Activated T-helper 9 cell treated with anti-CD3 and anti-CD28 coated beads, Interleukin-2, amount 50 U/mL, for 16 hours (primary cell): ENCODE results near the gene ZNF768.
"Not testable (repeated sequence)": the region's sequence is repeated elsewhere in the genome, so short reads cannot be mapped to it uniquely, and the experiment has no call there.

Experiments
- DNase-seq: peaks from one replicate; pipeline ENCODE4 v3.0.0-alpha.2; 2020; ENCODE audit warnings: low read depth

ZNF768 gene

DNA sequence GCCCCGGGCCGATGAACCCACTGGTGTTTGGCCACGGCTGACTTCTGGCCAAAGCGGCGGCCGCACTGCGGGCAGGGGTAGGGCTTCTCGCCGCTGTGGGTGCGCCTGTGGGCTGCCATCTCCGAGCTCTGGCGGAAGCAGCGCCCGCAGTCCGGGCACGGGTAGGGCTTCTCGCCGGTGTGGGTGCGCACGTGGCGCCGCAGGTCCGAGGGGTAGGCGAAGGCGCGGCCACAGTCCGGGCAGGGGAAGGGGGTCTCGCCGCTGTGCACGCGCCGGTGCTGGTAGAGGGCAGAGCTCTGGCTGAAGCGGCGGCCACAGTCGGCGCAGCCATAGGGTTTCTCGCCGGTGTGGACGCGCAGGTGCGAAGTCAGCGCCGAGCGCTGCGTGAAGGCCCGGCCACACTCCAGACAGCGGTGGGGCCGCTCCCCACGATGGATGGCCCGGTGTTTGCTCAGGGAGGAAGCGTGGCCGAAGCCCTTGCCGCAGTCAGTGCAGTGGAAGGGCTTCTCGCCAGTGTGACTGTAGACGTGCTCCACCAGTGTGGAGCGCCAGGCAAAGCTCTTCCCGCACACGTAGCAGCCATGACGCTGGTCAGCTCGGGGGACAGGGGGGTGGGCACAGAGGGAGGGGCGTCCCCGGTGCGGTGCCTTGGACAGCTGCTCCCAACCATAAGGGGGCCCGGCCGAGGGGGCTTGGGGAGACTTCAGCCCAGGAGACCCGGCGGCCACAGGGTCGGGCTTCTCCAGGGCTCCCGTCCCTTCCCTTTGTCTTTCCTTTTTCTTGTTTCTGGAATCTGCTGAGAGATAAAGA, 29.2 kb upstream of the ZNF768 start:
- DNase-seq: no peak

DNA sequence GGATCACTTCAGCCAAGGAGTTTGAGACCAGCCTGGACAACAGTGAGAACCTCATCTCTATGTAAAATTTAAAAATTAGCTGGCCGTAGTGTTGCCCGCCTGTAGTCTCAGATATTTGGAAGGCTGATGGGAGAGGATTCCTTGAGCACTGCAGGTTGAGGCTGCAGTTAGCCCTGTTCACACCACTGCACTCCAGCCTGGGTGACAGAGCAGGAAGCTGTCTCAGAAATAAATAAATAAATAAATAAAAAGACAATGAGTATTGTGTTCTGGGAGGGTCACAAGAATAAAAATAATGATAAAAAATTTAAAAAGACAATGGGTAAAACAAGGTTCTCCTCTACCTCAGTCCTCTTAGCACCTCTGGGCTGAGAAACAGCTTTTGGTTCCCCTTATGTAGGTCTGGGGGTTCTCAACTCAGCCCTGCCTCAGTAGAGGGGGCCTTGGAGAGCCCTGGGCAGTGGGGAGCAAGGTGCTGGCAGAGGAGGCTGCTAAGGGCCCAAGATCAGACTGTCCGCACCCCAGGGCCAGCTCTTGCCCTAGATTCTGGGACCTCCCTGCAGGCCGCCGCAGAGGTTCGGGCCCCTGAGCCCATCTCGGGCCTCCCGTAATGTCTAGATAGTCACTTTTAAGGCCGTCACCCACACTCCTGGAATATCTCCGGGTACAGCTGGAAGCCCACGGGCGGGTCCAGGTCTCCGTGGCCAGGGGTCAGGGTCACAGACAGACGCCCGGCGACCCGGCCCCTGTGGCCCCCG, 28.4 kb upstream of the ZNF768 start:
- DNase-seq: no peak

DNA sequence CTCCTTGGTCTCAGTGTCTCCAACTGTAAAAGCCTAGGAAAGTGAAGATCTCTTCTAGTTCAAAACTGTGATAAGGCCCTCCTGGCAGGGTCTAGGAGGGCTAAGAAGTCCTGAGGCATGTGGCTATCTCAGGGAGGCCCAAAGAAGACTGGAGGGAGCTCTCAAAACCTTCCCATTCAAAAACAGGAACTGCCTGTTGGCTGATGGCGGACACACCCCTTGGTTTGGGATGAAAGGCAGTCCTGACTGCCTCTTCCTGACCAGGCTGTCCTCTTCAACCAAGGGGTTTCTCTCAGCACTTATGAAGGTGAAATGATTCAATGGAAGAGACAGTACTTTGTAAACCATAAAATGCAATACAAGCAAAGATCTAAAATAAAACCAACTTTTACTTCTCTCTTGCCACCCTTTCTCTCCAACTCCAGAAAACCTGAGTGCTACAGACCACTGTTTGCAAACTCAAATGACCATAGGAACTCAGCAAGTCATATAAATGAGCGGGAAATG, 27.1 kb upstream of the ZNF768 start:
- no peak for DNase-seq

DNA sequence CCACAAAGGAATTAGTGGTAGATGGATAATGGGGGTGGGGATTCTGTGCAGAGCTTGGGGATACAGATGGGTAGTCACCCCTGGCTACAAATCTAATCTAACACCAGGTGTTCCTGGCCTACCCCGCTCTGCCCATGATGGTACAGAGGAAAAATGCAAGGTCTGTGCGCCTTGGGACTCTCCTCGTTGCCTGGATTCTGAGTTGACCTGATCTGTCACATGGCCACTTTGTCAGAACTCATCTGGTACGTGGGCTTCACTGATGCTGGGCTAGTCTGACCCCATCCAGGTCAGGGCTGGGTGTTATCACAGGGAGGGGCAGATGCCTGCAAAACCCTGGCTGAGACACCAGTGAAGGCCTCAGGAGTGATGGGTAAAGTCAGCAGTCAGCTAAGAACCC, 26.6 kb upstream of the ZNF768 start:
- no peak for DNase-seq

DNA sequence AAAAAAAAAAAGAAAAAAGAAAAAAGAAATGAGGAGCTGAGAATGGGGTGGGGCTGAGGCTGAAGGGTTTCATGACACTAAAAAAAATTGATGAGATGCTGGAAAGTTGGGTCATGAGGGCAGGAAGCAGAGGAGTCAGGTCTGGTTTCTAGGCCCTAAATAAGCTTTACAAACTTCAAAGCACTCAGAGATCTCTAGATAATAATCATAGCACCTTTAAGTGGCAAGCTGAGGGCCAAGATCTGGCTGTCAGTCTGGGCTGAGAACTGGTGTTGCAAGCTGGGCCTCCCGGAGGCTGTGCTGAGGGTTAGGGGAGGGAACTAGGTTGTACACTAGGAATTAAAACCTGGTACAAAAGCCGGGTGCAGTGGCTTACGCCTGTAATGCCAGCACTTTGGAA, 25.4 kb upstream of the ZNF768 start:
- peak; percentile 35 for DNase-seq

DNA sequence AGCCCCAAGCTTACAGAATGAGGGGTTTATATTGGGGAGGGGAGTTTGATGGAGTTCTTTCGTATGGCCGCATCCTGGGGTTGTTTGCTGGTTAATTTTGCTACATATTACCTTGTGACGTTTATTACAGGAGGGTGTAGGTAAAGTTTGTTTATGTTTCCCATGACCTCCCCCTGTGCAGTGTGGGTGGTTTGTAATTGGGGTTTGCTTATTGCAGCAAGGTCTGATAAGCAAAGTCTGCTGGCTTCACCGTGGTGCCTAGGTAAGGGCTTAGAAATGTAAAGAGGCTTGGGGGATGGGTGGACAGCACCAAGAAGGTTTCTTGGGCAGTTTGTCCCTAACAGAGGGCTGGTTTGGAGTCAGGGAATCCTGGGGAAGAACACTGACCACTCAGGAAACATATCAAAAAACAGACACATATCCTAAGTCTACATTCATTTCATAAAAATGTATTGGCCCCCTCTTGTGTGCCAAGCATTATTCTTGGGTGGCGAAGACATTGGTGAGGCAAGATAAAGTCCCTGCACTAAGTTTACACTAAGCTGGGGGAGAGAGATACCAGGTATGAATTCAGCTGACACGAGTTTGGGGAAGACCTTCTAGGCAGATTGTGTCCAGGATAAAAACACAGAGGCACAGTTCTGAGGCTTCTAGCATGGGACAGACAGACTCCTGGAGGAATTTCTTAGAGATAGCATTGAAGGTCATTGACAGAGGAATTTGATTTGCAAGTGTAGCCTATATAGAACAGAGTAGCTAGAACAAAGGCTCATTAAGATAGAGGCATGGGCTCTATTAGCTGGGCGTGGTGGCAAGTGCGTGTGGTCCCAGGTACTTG, 22.3 kb upstream of the ZNF768 start:
- DNase-seq: no peak

DNA sequence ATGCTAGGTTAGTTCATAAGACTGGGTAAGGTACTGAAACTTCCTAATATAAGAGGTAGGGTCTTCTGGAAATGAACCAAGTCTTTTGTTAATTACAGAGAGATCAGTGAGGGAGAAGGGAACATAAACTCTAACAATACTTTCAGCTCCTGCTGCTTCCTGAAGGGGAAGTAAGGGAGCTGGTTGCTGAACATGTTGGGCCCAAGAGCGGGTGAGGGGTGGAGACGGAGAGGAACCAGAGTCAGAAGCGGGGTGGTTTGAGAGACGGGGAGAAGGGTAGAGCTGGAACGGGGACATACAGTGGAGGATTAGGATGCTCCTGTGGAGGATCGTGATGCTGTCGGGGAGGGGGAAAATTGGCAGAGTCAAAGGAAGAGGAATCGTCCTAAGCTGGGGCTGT, 19.7 kb upstream of the ZNF768 start:
- DNase-seq: no peak

DNA sequence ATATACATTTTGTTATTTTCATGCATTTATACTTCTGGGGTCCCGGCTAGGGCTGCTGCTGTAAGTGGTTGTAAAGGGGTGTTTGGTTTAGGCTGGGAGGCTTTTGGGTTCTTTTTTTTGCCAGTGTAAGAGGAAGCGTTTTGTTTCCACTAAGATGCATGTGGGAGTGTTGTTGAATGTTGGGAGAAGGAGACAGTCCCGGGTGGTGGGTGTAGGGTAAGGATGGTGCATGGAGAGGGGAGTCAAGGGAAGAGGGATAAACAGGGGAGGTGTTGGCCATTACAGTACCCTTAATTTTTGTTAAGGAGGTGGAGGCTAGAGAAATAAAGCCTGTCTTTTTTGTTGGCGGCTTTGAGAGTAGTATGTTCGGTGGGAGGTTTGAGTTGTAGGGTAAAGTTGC, 16.7 kb upstream of the ZNF768 start:
- DNase-seq: no peak

DNA sequence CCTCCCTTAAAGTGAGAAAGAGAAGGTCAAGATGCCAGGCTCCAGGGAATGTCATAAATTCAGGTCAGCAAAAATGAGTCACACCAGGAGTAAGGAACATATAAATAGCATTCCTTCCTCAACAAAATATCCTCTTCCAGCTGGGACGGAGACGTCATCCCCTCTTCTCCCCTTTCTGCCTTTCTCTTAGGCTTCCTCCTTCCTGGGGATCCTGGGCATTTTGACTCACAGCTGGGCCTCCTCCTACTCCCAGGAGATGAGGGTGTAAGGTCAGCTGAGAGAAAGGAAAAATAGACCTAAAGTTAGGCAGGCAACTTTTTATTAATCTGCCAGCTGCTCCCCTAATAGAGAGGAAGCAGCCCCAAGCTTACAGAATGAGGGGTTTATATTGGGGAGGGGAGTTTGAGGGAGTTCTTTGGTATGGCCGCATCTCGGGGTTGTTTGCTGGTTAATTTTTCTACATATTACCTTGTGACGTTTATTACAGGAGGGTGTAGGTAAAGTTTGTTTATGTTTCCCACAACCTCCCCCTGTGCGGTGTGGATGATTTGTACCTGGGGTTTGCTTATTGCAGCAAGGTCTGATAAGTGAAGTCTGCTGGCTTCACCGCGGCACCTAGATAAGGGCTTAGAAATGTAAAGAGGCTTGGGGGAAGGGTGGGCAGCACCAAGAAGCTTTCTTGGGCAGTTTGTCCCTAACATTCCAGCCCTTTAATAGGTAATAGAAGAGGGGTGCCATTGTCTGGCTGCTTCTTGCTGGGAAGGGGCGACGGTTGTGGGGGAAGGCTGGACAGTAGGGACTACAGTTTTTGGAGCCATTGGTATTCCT, 15.3 kb upstream of the ZNF768 start:
- DNase-seq: no peak

DNA sequence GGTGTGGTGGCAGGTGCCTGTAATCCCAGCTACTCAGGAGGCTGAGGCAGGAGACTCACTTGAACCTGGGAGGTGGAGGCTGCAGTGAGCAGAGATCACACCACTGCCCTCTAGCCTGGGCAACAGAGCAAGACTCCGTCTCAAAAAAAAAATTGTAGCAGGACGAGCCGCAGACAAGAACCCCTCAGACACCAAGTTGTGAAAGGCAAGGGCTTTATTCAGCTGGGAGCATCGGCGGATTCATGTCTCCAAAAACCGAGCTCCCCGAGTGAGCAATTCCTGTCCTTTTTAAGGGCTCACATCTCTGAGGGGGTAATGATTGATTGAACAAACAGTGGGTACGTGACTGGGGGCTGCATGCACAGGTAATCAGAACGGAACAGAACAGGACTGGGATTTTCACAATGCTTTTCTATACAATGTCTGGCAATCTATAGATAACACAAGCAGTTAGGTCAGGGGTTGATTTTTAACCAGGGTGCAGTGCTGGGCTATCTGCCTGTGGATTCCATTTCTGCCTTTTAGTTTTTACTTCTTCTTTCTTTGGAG, 14.6 kb upstream of the ZNF768 start:
- not testable (repeated sequence) for DNase-seq

DNA sequence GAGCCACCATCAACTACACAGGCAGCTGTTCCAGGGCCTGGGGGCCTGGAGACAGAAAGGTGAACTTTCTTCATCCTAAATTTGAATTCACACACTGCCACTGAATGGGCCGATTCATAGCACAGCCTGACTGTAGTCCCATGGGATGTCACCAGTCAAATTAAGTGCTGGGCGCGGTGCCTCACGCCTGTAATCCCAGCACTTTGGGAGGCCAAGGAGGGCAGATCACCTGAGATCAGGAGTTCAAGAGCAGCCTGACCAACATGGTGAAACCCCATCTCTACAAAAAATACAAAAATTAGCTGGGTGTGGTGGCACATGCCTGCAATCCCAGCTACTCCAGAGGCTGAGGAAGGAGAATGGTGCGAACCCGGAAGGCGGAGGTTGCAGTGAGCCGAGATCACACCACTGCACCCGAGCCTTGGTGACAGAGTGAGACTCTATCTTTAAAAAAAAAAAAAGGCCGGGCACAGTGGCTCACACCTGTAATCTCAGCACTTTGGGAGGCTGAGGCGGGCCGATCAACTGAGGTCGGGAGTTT, 13.7 kb upstream of the ZNF768 start:
- DNase-seq: not testable (repeated sequence)

DNA sequence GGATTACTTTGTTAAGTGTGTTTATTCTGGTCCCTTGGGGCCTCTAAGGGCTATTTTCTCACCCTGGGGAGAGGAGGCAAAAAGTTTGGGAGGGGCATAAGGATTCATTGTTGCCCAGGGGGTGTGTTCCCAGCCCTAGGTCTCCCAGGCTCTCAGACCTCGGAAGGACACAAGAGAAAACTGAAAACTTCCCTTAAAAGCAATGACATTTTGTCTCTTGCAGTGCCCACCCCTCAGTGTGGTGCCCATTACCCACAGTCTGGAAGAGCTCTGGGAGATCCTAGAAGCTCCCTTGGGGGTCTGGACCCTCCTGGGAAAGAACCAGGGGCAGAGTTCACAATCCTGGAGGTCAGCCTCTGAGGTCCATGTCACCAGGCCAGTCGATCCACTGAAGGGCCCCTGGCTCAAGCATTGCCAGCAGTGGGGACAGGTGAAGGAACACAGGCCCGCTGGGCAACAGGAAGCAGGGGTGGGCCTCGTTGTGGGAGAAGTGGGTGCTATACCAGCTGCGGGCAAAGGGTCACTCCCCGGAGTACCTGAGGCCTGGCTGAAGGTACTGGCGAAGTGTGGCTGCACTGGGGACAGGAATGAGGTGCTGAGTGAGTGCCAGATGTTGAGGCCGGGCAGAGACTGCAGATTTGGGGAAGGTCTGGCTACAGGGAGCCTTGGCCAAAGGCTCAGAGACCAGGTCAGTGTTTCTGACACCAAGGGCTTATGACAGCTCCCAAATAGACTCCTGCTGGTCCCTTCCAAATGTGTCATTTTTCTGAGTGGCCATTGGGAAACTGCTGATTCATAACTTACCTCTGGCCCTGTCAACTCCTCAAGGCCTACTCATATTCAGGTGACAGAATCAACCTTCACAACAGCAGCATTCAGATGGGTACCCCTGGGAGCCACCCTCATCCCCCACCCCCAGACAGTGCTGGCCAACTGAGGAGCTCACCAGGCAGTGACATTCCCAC, 12.9 kb upstream of the ZNF768 start:
- no peak for DNase-seq

DNA sequence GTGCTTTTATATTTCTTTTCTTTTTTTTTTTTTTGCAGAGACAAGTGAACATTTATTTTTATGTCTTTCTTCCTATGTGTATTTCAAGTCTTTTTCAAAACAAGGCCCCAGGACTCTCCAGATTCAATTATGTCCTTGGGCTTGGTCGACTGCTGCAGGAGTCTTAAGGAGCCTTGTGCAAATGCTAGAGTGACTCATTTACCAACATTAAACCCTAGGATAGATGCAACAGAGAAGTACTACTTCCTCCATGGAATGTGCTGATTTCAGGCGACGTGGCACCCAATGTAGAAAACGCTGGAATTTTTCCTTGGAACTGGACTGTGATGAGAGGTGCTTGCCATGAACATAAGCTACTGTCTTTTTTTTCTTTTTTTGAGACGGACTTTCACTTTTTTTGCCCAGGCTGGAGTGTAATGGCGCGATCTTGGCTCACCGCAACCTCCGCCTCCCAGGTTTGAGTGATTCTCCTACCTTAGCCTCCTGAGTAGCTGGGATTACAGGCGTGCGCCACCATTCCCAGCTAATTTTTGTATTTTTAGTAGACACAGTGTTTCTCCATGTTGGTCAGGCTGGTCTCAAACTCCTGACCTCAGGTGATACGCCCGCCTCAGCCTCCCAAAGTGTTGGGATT, 10.1 kb upstream of the ZNF768 start:
- DNase-seq: not testable (repeated sequence)

DNA sequence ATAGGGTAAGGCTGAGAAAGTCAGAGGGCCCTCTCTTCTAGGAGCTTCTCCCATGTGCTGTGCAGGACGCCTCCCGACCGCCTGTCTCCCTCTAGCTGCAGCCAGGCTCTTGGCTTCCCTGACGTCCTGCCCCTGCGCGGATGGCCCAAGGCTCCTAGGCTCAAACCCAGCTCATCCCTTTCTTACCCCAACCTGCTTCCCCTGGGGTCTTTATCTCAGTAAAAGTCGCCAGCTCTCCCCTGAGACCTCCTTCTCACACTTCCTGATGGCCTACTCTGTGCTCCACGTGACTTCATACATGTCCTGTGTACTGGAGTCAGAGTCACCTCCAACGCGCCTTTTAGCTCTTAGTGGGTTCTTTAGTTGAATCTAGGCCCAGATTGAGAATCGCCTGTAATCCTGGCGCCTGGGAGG, 9.4 kb upstream of the ZNF768 start:
- DNase-seq: peak; percentile 59

DNA sequence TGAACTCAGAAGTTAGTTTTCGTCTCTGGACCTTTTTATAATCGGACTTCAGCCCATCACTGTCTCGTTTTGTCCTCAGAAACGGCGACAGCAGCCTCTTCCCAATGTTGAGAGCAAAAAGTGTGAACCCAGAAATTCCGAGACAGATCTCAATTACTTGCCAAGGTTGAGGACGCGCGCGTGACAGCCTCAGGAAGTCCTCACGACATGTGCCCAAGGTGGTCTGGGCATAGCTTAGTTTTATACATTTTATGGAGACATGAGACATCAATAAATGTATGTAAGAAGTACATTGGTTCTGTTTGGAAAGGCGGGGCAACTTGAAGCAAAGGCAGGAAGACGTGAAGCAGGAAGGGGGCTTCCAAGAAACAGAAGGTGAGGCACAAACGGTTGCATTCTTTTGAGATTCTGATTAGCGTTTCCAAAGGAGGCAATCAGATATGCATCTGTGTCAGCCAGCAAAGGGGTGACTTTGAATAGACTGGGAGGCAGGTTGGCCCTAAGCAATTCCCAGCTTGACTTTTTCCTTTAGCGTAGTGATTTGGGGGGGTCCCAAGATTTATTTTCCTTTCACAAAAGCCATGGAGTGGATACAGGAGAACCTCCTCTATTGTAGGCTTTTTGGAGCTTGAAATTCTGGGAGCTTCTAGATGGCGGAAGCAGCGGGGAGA, 8.9 kb upstream of the ZNF768 start:
- DNase-seq: no peak

DNA sequence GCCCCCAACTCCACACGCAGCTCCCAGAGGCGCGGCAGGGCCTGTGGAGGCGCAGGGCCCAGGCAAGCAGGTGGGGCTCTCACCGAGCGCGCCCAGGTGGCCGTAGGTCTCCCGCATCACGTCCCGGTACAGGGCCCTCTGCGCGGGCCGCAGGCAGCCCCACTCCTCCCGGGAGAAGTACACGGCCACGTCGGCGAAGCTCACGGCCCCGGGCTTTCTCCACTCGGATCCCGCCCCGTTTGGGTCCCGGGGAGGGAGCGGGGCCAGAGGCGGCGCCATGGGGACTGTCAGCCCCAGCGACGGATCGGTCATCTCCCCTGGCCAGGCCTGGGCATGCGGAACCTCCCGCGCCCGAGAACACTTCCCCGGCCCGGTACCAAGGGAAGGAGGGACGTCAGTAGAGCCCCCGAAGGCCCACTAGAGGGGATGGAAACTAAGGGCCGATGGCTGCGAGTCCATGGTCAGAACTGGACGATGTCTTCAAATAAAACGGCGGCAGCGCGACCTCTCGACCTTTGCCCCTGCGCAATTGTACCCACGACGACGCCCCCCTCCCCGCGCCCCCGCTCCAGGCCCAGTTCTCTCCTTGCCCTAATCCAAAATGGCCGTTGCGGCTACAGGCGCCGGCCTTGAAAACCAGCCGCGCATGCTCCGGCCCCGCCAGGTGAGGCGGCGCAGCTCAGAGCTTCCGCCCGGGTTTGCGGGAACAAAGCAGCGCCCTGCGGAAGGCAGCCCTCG, 8.2 kb upstream of the ZNF768 start, which contains the start of gene ZNF747:
Gene ZNF747 (minus strand): TSS at position 491 of the 738 bp plus-strand sequence. CDS start 179 bp downstream, at position 312.
- DNase-seq: peak; percentile 87

DNA sequence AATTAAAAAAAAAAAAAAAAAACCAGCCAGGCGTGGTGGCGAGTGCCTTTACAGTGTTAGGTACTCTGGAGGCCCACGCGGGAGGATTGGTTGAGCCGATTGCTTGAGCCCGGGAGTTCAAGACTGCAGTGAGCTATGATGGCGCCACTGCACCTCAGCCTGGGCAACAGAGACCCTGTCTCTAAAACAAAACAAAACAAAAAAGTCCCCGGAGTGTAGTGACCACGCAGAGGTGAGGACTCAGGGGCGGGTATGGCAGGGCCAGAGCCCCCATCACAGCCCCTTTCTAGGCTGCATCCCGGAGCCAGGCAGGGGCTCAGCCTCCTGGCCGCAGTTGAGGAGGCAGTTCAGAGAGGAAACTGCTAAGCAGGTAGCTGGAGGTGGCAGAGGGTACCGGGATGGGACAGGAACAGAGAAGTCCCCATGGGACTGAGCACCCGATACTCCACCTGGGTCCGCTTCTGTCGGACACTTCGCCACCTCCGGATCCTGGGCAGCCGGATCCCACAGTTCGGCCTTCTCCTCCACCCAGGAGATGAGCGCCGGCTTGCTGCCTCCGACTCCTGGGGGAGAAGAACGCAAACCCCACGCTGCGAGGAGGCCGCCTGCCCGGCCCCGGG, 7.5 kb upstream of the ZNF768 start:
- no peak for DNase-seq
